T-helper 9 cell (primary cell): ENCODE measurements around the gene CAMKK2.

Experiments
- DNase-seq: peaks from one replicate; pipeline ENCODE4 v3.0.0-alpha.2; 2020

Gene CAMKK2

DNA sequence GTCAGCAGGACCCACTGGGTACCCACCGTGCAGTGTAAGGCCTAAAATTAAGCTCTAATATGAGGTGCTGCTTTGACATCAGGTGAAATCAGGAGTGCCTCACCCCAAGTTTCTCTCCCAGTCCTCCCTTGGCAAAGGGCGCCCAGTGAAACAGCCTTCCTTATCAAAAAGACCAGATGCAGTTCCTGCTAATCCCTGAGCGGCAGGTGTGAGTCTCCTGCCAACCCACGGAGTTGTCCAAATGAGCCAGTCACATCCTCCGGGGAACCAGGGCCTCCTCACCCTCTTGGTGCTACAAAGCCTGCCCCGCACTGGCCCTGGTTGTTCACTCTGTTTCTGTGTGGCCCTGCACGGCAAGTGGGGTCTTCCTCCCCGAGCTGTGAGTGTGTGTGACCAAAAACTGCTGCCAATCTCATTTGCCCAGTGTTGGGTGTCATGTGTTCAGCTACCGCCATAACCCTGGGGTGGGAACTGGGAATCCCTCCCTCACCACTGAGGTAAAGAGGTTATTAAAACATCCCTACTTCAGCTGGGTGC, 106.8 kb downstream of the CAMKK2 start:
- DNase-seq, result no peak

DNA sequence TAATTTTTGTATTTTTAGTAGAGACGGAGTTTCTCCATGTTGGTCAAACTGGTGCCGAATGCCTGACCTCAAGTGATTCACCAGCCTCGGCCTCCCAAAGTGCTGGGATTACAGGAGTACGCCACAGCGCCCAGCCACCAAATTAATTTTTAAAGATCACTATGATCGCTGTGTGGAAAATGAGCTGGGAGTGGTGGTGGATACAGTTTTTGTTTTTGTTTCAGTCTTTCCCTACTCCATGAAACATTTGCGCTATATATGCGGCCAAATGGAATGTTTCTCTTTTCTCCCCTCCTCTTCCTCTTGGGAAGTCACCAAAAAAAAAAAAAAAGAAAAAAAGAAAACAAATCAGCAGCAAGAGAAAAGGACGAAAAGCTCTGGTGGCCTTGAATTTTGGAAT, 107.4 kb downstream of the CAMKK2 start:
- no peak for DNase-seq

DNA sequence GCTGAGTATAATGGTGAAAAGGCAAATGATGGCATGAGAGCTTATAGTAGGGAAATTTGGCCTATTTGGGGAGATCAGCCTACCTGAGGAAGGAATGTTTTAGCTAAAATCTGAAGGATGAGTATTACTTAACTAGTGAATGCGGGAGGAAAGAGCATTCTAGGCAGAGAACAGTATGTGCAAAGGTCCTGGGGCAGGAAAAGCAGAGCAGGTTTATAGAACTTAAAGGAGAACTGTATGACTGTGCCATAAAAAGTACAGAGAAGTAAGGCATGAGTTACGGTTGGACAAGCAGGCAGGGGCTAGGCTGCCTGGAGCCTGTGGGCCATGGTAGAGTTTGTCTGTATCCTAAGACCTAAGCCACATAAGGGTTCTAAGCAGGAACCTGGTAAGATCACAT, 108.3 kb downstream of the CAMKK2 start:
- DNase-seq, result no peak
